ENCODE measurements around the gene ELL.

Gene ELL

GRCh38 chr19:18474366-18474887 is 47.4 kb downstream of the ELL start:
- no peaks in the 10 kb centered on the region for H3K36me3 ChIP-seq (ENCODE audit: insufficient read depth)
- no peak overlapping the region for H3K9ac ChIP-seq
- no peak for TF ChIP-seq CTCF (conservative IDR thresholded peaks at IDR 0.05; ENCODE audit: low read depth, low read length)
- H3K4me1 ChIP-seq (ENCODE audit: low read depth, poor library complexity, severe bottlenecking) = peaks cover 5% of the 10 kb centered on the region
- H4K20me1 ChIP-seq (ENCODE audit: insufficient read depth) = peaks cover 34% of the 10 kb centered on the region
- no peak overlapping the region for H2AFZ ChIP-seq (ENCODE audit: low read depth)
- no peak overlapping the region for H3K4me3 ChIP-seq (IDR thresholded peaks at IDR 0.05; ENCODE audit: insufficient read depth, low read depth, low read length)
- H3K4me2 ChIP-seq = no peak overlapping the region
- H3K27ac ChIP-seq = no peak overlapping the region
- no peaks in the 10 kb centered on the region for H3K27me3 ChIP-seq (ENCODE audit: insufficient read depth, low read depth)
- peaks cover 65% of the 10 kb centered on the region for H3K79me2 ChIP-seq (ENCODE audit: insufficient read depth, low read depth)

- no peaks in the 10 kb centered on the region for H3K4me1 ChIP-seq (ENCODE audit: low read depth, poor library complexity, severe bottlenecking)
- H2AFZ ChIP-seq (ENCODE audit: low read depth) = no peak overlapping the region
- peaks cover 31% of the 10 kb centered on the region for H4K20me1 ChIP-seq (ENCODE audit: insufficient read depth)
These were observed 48.2 kb downstream of the ELL start for GRCh38 chr19:18473706-18474087.

GRCh38 chr19:18473003-18473705 is 48.7 kb downstream of the ELL start:
- no peak overlapping the region for H3K4me3 ChIP-seq (IDR thresholded peaks at IDR 0.05; ENCODE audit: insufficient read depth, low read depth, low read length)
- H3K4me1 ChIP-seq (ENCODE audit: low read depth, poor library complexity, severe bottlenecking) = no peaks in the 10 kb centered on the region
- H2AFZ ChIP-seq (ENCODE audit: low read depth) = no peak overlapping the region
- H4K20me1 ChIP-seq (ENCODE audit: insufficient read depth) = peaks cover 26% of the 10 kb centered on the region
- H3K79me2 ChIP-seq (ENCODE audit: insufficient read depth, low read depth) = peaks cover 61% of the 10 kb centered on the region
- H3K4me2 ChIP-seq = no peak overlapping the region
- no peak overlapping the region for H3K9ac ChIP-seq
- H3K36me3 ChIP-seq (ENCODE audit: insufficient read depth) = no peaks in the 10 kb centered on the region
- no peak overlapping the region for H3K27ac ChIP-seq
- H3K27me3 ChIP-seq (ENCODE audit: insufficient read depth, low read depth) = no peaks in the 10 kb centered on the region
- TF ChIP-seq CTCF (conservative IDR thresholded peaks at IDR 0.05; ENCODE audit: low read depth, low read length) = no peak

More at GRCh38 chr19:18473706-18474087, 48.2 kb downstream of the ELL start:
- no peaks in the 10 kb centered on the region for H3K27me3 ChIP-seq (ENCODE audit: insufficient read depth, low read depth)
- peaks cover 61% of the 10 kb centered on the region for H3K79me2 ChIP-seq (ENCODE audit: insufficient read depth, low read depth)
- H3K36me3 ChIP-seq (ENCODE audit: insufficient read depth) = no peaks in the 10 kb centered on the region
- H3K4me2 ChIP-seq = no peak overlapping the region
- TF ChIP-seq CTCF (conservative IDR thresholded peaks at IDR 0.05; ENCODE audit: low read depth, low read length) = no peak
- H3K4me3 ChIP-seq (IDR thresholded peaks at IDR 0.05; ENCODE audit: insufficient read depth, low read depth, low read length) = no peak overlapping the region
- no peak overlapping the region for H3K27ac ChIP-seq
- no peak overlapping the region for H3K9ac ChIP-seq

- Histone ChIP-seq H3K79me2 (ENCODE audit: insufficient read depth, low read depth) (peaks cover 42% of the 10 kb centered on the region), H3K4me3 (IDR thresholded peaks at IDR 0.05; ENCODE audit: insufficient read depth, low read depth, low read length) (no peak overlapping the region), H3K27me3 (ENCODE audit: insufficient read depth, low read depth) (no peaks in the 10 kb centered on the region), H3K9ac (no peak overlapping the region), H3K36me3 (ENCODE audit: insufficient read depth) (no peaks in the 10 kb centered on the region), H4K20me1 (ENCODE audit: insufficient read depth) (peaks cover 10% of the 10 kb centered on the region; the same call in 1 of the 2 replicates), H3K27ac (no peak overlapping the region), H3K4me1 (ENCODE audit: low read depth, poor library complexity, severe bottlenecking) (no peaks in the 10 kb centered on the region), H2AFZ (ENCODE audit: low read depth) (no peak overlapping the region), H3K4me2 (no peak overlapping the region)
- TF ChIP-seq CTCF (conservative IDR thresholded peaks at IDR 0.05; ENCODE audit: low read depth, low read length) = no peak
These were observed 51.1 kb downstream of the ELL start for GRCh38 chr19:18470787-18471186.
